GM10248 (cell line): ENCODE results near the gene DCT.

Experiments used
- CTCF ChIA-PET: fragments of 300-600 bp; sonication (Branson Sonifier 250); formaldehyde crosslinking; extraction: SDS; loops from one replicate; lab custom pipeline; 2021; ENCODE audit warnings: antibody characterized with exemption; lab: Yijun Ruan, JAX
- POLR2A ChIA-PET: fragments of 350-650 bp; sonication (Branson Sonifier 250); formaldehyde crosslinking; extraction: SDS; loops from one replicate; lab custom pipeline; 2020; ENCODE audit warnings: antibody characterized with exemption; lab: Yijun Ruan, JAX
- DNase-seq: peaks from one replicate; pipeline ENCODE4 v3.0.0; 2012; ENCODE audit errors: extremely low spot score
- TF ChIP-seq, protein P1 (sequence below): IDR thresholded peaks from 2 replicates; pipeline ENCODE4 v1.5.1; 2012; ENCODE audit warnings: mild to moderate bottlenecking, low read depth; ENCODE audit errors: extremely low read depth, missing control alignments, control extremely low read depth

The DCT gene

GRCh38 chr13:94399812-94400211 lies 79.7 kb downstream of the DCT start:
- ChIA-PET CTCF (no interaction called here), POLR2A (no interaction called here)
- DNase-seq, result no peak
- TF ChIP-seq, protein P1, sequence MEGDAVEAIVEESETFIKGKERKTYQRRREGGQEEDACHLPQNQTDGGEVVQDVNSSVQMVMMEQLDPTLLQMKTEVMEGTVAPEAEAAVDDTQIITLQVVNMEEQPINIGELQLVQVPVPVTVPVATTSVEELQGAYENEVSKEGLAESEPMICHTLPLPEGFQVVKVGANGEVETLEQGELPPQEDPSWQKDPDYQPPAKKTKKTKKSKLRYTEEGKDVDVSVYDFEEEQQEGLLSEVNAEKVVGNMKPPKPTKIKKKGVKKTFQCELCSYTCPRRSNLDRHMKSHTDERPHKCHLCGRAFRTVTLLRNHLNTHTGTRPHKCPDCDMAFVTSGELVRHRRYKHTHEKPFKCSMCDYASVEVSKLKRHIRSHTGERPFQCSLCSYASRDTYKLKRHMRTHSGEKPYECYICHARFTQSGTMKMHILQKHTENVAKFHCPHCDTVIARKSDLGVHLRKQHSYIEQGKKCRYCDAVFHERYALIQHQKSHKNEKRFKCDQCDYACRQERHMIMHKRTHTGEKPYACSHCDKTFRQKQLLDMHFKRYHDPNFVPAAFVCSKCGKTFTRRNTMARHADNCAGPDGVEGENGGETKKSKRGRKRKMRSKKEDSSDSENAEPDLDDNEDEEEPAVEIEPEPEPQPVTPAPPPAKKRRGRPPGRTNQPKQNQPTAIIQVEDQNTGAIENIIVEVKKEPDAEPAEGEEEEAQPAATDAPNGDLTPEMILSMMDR, result no peak

DNA sequence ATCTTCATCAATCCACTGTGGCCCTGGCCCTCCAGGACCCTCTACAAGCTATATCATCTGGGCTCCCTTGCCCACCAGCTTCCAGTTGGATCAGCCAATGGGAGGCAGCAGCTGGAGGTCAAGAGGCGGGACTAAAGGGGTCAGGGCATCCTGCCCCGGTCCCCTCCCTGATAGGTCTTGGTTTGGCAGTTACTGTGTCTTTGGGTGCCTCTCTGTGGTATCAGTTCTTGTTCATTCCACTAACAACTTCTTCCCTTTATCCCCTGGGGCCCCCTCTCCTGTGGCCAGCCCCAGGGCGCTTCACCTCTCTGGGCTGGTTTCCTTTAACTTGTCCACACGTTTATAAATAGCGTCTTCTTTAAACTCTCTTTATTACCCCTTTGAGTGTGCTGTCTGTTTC lies 83.6 kb downstream of the DCT start:
- TF ChIP-seq, protein P1, result no peak
- ChIA-PET CTCF (interaction anchor here (1.7 kb wide), 1 partner anchor 33 kb away, joined by 4 read pairs; no protein-coding TSS in a partner anchor), POLR2A (no interaction called here)
- no peak for DNase-seq

DNA sequence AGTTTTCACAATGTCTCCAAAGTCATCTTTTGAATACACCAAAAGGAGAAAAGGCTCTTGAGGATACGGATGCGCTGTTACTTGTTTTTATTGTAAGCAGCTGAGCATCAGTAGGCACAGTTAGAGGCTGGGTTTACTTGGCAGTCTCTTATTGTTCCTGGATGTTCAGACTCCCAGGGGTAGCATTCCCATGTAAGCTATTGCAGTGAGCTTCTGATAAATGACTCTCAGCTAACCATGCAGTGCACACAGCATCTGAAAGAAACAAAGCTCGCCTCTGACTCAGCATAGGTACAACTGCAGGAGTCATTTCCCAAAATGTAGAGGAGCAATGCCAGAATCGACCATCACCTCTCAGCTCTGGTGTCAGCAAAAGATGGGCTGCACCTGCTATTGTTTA lies 84.8 kb downstream of the DCT start:
- POLR2A ChIA-PET, result no interaction called here
- no peak for DNase-seq
- CTCF ChIA-PET, result interaction anchor here (1.2 to 2.4 kb wide), 3 partner anchors 9 to 34 kb away, joined by 4 to 6 read pairs (median 6); no protein-coding TSS in a partner anchor
- TF ChIP-seq, protein P1, result no peak

DNA sequence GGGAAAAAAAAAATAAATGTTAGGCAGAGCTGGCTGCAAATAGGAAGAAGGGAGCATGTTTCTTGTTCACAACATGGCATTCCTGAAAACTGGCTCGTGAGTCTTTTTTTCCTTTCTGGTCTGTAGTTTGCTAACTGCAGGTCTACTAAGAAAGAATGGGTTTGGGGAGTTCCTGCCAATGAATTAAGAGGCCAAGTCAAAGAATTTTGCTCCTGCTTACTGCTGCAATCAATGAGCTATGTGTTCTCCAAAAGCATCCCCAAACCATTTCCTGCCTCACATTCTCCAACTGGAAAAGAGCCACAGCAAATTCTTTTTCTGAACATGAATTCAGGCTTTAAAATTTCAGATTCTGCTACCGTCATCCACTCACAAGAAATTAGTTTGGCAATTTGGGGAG lies 88.6 kb downstream of the DCT start:
- ChIA-PET CTCF (no interaction called here), POLR2A (no interaction called here)
- no peak for DNase-seq
- TF ChIP-seq, protein P1, result no peak

- ChIA-PET POLR2A (no interaction called here), CTCF (interaction anchor here (1.0 to 1.2 kb wide), 2 partner anchors 26 to 28 kb away, joined by 3 to 4 read pairs; no protein-coding TSS in a partner anchor)
- TF ChIP-seq, protein P1, result no peak
- no peak for DNase-seq
Observed at GRCh38 chr13:94389604-94390351, 89.7 kb downstream of the DCT start.

DNA sequence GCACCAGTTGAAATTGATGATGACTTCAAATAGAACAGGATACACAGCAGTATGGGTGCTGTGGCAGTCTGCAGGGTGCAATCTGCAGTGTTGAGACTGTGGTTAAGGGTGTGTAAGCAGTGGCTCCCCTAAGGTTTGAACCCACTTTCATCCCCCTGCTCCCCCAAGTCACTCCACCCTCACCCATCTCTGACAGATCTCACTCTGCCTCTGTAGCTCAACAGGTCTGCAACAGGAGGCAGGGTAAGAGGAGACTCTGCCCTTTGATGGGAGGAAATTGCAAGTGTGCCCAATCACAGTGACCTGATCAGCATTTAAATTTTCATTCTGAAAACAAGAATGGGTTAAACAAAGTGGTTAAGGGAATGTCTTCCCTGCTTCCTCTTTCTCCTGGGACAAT lies 92.4 kb downstream of the DCT start:
- TF ChIP-seq, protein P1, result no peak
- POLR2A ChIA-PET, result no interaction called here
- DNase-seq, result no peak
- CTCF ChIA-PET, result interaction anchor here (1.1 to 1.4 kb wide), 2 partner anchors 10 to 53 kb away, joined by 3 to 4 read pairs; no protein-coding TSS in a partner anchor
